CD8-positive, alpha-beta memory T cell (primary cell): ENCODE results near the gene IFNE. TPM values are rescaled to one million over a fixed set of nuclear protein-coding genes. Genes with fewer than 3 reads are reported as not detected.

Experiments
- CTCF ChIA-PET: fragments of 350-600 bp; sonication (Branson Sonifier 250); formaldehyde crosslinking; loops from one replicate; lab custom pipeline; 2021; ENCODE audit warnings: antibody characterized with exemption; lab: Charles Lee
- POLR2A ChIA-PET: fragments of 350-600 bp; sonication (Branson Sonifier 250); formaldehyde crosslinking; loops from one replicate; lab custom pipeline; 2021; ENCODE audit warnings: antibody characterized with exemption; lab: Charles Lee
- DNase-seq, 5 donors: peaks; one replicate each; pipeline versions ENCODE4 v3.0.0 to v3.0.0-alpha.2; 2020 to 2022; ENCODE audit warnings: mixed read lengths in 1 of 5
- H3K27ac ChIP-seq: one replicate; pipeline ENCODE4 v1.7.0; 2013; ENCODE audit warnings: low read depth, mild to moderate bottlenecking, low read length, moderate library complexity
- H3K27me3 ChIP-seq: 2 replicates; pipeline ENCODE4 v1.7.0; 2013; ENCODE audit warnings: low read length, mild to moderate bottlenecking; ENCODE audit not compliant: insufficient read depth, poor library complexity, severe bottlenecking
- H3K36me3 ChIP-seq: 2 replicates; pipeline ENCODE4 v1.7.0; 2013; ENCODE audit warnings: mild to moderate bottlenecking, low read length, moderate library complexity; ENCODE audit not compliant: insufficient read depth
- H3K4me1 ChIP-seq: 2 replicates; pipeline ENCODE4 v1.7.0; 2013; ENCODE audit warnings: mild to moderate bottlenecking, low read length, moderate library complexity; ENCODE audit not compliant: insufficient read depth
- H3K4me3 ChIP-seq: 2 replicates; pipeline ENCODE4 v1.7.0; 2013; ENCODE audit warnings: mild to moderate bottlenecking, low read length
- H3K9me3 ChIP-seq: 2 replicates; pipeline ENCODE4 v1.7.0; 2013; ENCODE audit warnings: mild to moderate bottlenecking, low read length
- H3K27ac Mint-ChIP-seq, 8 donors: one replicate each; pipeline ENCODE4 v1.8.0; 2020 to 2021; ENCODE audit warnings: mixed read lengths in 8 of 8, mild to moderate bottlenecking in 6 of 8, inconsistent platforms in 3 of 8, moderate library complexity in 3 of 8
- H3K27me3 Mint-ChIP-seq, 2 donors: one replicate each; pipeline ENCODE4 v1.8.0; 2020 to 2021; ENCODE audit warnings: mixed read lengths in 2 of 2, mild to moderate bottlenecking in 1 of 2, moderate library complexity in 1 of 2
- H3K36me3 Mint-ChIP-seq, 3 donors: one replicate each; pipeline ENCODE4 v1.8.0; 2020 to 2021; ENCODE audit warnings: mixed read lengths in 3 of 3, inconsistent platforms in 1 of 3, mild to moderate bottlenecking in 1 of 3
- H3K4me1 Mint-ChIP-seq, 3 donors: one replicate each; pipeline ENCODE4 v1.8.0; 2020 to 2021; ENCODE audit warnings: mixed read lengths in 3 of 3, inconsistent platforms in 1 of 3, mild to moderate bottlenecking in 1 of 3
- H3K4me3 Mint-ChIP-seq, 7 donors: one replicate each; pipeline ENCODE4 v1.8.0; 2020 to 2021; ENCODE audit warnings: mixed read lengths in 7 of 7, mild to moderate bottlenecking in 6 of 7, moderate library complexity in 4 of 7, inconsistent platforms in 2 of 7
- H3K9me3 Mint-ChIP-seq, 5 donors: one replicate each; pipeline ENCODE4 v1.8.0; 2020 to 2022; ENCODE audit warnings: mixed read lengths in 5 of 5, mild to moderate bottlenecking in 3 of 5, moderate library complexity in 2 of 5, inconsistent platforms in 1 of 5
- polyA plus RNA-seq: library from polyadenylated mRNA; unstranded; fragments of 300-500 nt; fragmentation: Illumina TruSeq; gene quantifications from one replicate; pipeline ENCODE4 v1.2.3, GENCODE V29; 2021
- total RNA-seq, 2 experiments: library from RNA; stranded (reverse); gene quantifications; one replicate each; pipeline ENCODE4 v1.2.3, GENCODE V29; 2021

IFNE gene
- total and polyA plus RNA-seq, 3 experiments from 2014 or later: 0.15 TPM; not detected in 2

DNA sequence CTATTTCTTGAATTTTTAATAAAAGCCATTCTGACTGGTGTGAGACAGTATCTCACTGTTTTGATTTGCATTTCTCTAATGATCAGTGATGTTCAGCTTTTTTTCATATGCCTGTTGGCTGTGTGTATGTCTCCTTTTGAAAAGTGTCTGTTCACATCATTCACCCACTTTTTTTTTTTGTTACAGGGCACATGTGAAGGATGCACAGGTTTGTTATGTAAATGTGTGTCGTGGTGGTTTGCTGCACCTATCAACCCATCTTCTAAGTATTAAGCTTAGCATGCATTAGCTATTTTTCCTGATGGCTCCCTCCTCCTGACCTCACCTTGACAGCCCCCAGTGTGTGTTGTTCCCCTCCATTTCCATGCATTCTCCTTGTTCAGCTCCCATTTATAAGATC lies 39.3 kb upstream of the IFNE start:
- Histone ChIP-seq H3K4me1 (no peaks in the 10 kb centered on the region), H3K27me3 (no peaks in the 10 kb centered on the region), H3K27ac (no peak overlapping the region), H3K9me3 (no peaks in the 10 kb centered on the region), H3K36me3 (no peaks in the 10 kb centered on the region), H3K4me3 (no peak overlapping the region)
- Mint-ChIP-seq H3K9me3 (no peaks in the 10 kb centered on the region), H3K36me3 (peaks cover 0 to 22% (median 0%) of the 10 kb centered on the region in 3 donors), H3K27ac (no peak overlapping the region), H3K27me3 (peaks cover 0 to 2% of the 10 kb centered on the region in 2 donors), H3K4me3 (peak overlapping the region in 1 of 7 donors; percentile 51), H3K4me1 (peaks cover 0 to 8% (median 2%) of the 10 kb centered on the region in 3 donors)
- CTCF ChIA-PET: no interaction called here
- no peak for DNase-seq
- POLR2A ChIA-PET: no interaction called here

DNA sequence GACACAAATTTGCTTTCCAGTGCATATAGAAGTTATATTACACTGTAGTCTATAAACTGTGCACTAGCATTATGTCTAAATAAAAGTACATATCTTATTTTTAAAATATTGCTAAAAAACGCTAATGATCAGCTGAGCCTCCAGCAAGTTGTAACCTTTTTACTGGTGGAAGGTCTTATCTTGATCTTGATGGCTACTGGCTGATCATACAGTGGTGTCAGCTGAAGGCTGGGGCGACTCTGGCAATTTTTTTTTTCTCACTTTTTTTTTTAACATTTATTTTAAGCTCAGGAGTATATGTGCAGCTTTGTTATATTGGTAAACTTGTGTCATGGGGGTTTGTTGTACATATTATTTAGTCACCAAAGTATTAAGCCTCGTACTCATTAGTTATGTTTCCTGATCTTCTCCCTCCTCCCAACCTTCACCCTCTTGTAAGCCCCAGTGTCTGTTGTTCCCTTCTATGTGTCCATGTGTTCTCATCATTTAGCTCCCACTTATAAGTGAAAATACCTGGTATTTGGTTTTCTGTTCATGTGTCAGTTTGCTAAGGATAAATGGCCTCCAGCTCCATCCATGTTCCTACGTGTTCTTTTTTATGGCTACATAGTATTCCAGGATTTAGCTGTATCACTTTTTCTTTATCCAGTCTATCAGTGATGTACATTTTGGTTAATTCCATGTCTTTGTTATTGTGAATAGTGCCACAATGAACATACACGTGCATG lies 38.6 kb upstream of the IFNE start:
- ChIA-PET POLR2A (no interaction called here), CTCF (interaction anchor here (0.6 kb wide), 1 partner anchor 709 kb away, joined by 3 read pairs; no protein-coding TSS in a partner anchor)
- Mint-ChIP-seq H3K4me3 (no peak overlapping the region), H3K9me3 (no peaks in the 10 kb centered on the region), H3K27ac (no peak overlapping the region), H3K36me3 (peaks cover 0 to 22% (median 0%) of the 10 kb centered on the region in 3 donors), H3K27me3 (no peaks in the 10 kb centered on the region), H3K4me1 (peaks cover 0 to 8% (median 2%) of the 10 kb centered on the region in 3 donors)
- DNase-seq: no peak
- Histone ChIP-seq H3K27ac (no peak overlapping the region), H3K4me1 (no peaks in the 10 kb centered on the region), H3K36me3 (no peaks in the 10 kb centered on the region), H3K9me3 (no peaks in the 10 kb centered on the region), H3K4me3 (no peak overlapping the region), H3K27me3 (no peaks in the 10 kb centered on the region)

DNA sequence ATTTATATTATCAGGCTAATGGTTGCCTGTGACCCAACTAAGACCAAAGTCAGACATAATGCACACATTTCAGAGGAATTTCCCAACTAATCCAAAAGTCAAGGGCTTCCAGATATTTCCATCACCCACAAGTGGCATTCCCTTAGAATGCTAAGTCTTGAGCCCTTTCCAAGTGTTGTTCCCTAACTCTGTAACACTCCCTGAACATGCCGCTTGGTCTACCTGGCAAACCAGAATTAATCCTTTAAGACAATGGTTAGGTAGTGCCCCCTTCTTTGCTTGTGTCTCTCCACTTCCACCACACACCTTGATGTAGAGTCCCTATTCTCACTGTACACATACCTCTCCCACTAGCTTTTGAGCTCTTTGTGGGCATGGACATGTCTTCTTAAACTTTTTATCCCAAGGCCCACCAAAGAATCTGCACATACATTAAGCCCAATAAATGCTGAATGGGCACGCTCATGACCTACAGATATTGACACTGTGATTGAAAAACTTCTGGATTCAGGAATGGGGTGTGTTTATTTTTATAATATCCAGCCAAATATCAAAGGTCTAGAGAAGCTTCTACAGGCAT lies 37.8 kb upstream of the IFNE start:
- H3K4me3 ChIP-seq: no peak overlapping the region
- ChIA-PET CTCF (no interaction called here), POLR2A (no interaction called here)
- Mint-ChIP-seq H3K4me1 (peaks cover 0 to 8% (median 2%) of the 10 kb centered on the region in 3 donors), H3K27ac (no peak overlapping the region), H3K9me3 (no peaks in the 10 kb centered on the region), H3K4me3 (no peak overlapping the region), H3K27me3 (no peaks in the 10 kb centered on the region), H3K36me3 (peaks cover 0 to 22% (median 0%) of the 10 kb centered on the region in 3 donors)
- H3K27me3 ChIP-seq: no peaks in the 10 kb centered on the region
- no peak overlapping the region for H3K27ac ChIP-seq
- no peaks in the 10 kb centered on the region for H3K36me3 ChIP-seq
- DNase-seq: no peak
- no peaks in the 10 kb centered on the region for H3K4me1 ChIP-seq
- H3K9me3 ChIP-seq: no peaks in the 10 kb centered on the region

DNA sequence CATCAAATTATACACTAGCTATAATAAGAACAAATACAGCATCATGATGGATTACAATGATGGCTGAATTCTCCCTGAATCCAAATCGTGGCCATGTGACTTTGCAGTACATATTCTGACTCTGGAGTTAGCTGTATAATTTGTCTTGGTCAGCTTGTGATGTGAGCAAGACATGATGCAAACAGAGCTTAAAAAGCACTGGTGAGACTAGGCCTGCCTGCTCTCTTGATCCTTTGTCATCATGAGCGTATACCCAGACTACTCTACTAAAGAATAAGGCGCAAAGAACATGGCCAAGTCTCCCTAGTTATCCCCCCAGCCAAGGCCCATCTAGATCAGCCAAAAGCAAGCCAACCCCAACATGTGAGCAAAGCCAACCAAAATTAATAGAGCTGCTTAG lies 34.7 kb upstream of the IFNE start:
- H3K27me3 ChIP-seq: no peaks in the 10 kb centered on the region
- peaks cover 0 to 13% (median 6%) of the 10 kb centered on the region in 3 donors for H3K4me1 Mint-ChIP-seq
- ChIA-PET POLR2A (no interaction called here), CTCF (interaction anchor here (1.0 to 1.2 kb wide), 3 partner anchors 8 to 37 kb away, joined by 3 to 4 read pairs (median 3); no protein-coding TSS in a partner anchor)
- no peak overlapping the region for H3K27ac ChIP-seq
- DNase-seq: no peak
- no peaks in the 10 kb centered on the region for H3K9me3 Mint-ChIP-seq
- H3K27ac Mint-ChIP-seq: no peak overlapping the region
- H3K4me3 Mint-ChIP-seq: no peak overlapping the region
- H3K36me3 Mint-ChIP-seq: peaks cover 0 to 9% (median 0%) of the 10 kb centered on the region in 3 donors
- no peaks in the 10 kb centered on the region for H3K36me3 ChIP-seq
- no peaks in the 10 kb centered on the region for H3K9me3 ChIP-seq
- H3K4me3 ChIP-seq: no peak overlapping the region
- H3K4me1 ChIP-seq: no peaks in the 10 kb centered on the region
- no peaks in the 10 kb centered on the region for H3K27me3 Mint-ChIP-seq

DNA sequence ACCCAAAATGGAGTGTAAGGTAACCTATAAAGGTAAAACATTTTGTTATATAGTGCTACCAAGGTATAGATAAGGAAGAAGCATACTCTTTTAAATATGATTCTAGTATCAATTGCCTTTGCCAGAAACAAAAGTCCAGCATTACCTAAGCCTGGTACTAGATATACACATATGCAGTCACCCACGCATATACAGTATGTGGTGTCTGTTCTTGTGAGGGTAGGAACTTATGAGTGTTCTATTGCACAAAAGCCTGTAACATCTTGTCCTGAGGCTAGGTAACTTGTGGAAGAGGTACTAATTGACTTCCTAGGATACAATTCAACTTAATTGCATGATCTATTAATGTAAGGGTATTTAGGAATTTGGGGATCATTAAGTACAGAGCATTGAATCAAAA lies 31.3 kb upstream of the IFNE start:
- CTCF ChIA-PET: no interaction called here
- POLR2A ChIA-PET: no interaction called here
- DNase-seq: no peak

DNA sequence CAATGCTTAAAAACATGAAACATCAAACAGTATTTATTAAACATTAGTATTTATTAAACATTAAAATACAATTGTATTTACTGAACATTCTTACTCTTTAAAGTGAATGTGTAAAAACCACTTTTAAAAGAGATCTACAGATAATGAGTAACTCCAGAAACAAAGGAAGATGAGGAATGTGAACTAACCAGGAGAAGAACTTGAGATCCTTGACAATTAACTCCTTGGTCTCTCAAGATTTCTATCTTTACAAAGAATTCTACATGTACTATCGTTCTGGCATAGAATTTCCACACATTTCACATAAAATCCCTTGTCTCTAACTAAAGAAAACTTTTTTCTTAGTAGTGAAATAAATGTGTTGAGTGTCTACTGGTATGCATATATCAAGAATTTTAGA lies 28.7 kb upstream of the IFNE start:
- POLR2A ChIA-PET: no interaction called here
- CTCF ChIA-PET: no interaction called here
- no peak overlapping the region for H3K4me3 ChIP-seq
- H3K27ac Mint-ChIP-seq: no peak overlapping the region
- H3K9me3 Mint-ChIP-seq: peaks cover 0 to under 1% (median 0%) of the 10 kb centered on the region in 5 donors
- H3K4me1 Mint-ChIP-seq: peaks cover 0 to 15% (median 7%) of the 10 kb centered on the region in 3 donors
- no peak overlapping the region for H3K4me3 Mint-ChIP-seq
- no peaks in the 10 kb centered on the region for H3K27me3 ChIP-seq
- H3K27me3 Mint-ChIP-seq: no peaks in the 10 kb centered on the region
- H3K4me1 ChIP-seq: peaks cover 16% of the 10 kb centered on the region
- H3K27ac ChIP-seq: no peak overlapping the region
- H3K36me3 Mint-ChIP-seq: peaks cover 0 to 2% (median 0%) of the 10 kb centered on the region in 3 donors
- H3K36me3 ChIP-seq: no peaks in the 10 kb centered on the region
- DNase-seq: no peak
- no peaks in the 10 kb centered on the region for H3K9me3 ChIP-seq

More for the DNA sequence above, 31.3 kb upstream of the IFNE start:
- Histone ChIP-seq H3K9me3 (no peaks in the 10 kb centered on the region), H3K4me3 (no peak overlapping the region), H3K36me3 (no peaks in the 10 kb centered on the region), H3K27ac (no peak overlapping the region), H3K4me1 (no peaks in the 10 kb centered on the region), H3K27me3 (no peaks in the 10 kb centered on the region)
- Mint-ChIP-seq H3K27ac (peak overlapping the region in 1 of 8 donors; percentile 56), H3K4me3 (no peak overlapping the region), H3K4me1 (peaks cover 0 to 15% (median 8%) of the 10 kb centered on the region in 3 donors), H3K9me3 (no peaks in the 10 kb centered on the region), H3K36me3 (peaks cover 0 to 2% (median 0%) of the 10 kb centered on the region in 3 donors), H3K27me3 (no peaks in the 10 kb centered on the region)

DNA sequence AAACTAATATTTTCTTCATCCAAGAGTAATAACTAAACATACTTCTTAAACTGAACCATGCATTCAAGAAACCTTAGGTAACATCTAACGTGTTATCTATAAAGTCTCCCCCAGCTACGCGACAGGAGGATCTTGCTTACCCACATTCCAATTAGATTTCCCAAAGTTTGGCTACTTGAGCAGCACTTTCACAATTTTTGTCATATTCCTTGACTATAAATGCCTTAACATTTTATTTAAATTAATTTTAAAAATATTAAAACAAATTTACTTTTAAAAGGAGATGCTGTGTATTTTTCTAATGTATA lies 25.3 kb upstream of the IFNE start:
- DNase-seq: no peak
- Histone ChIP-seq H3K36me3 (no peaks in the 10 kb centered on the region), H3K27me3 (no peaks in the 10 kb centered on the region), H3K27ac (no peak overlapping the region), H3K4me3 (no peak overlapping the region), H3K9me3 (no peaks in the 10 kb centered on the region), H3K4me1 (peaks cover 39% of the 10 kb centered on the region)
- Mint-ChIP-seq H3K4me1 (peaks cover 0 to 15% (median 7%) of the 10 kb centered on the region in 3 donors), H3K4me3 (no peak overlapping the region), H3K27me3 (no peaks in the 10 kb centered on the region), H3K36me3 (peaks cover 0 to 2% (median 0%) of the 10 kb centered on the region in 3 donors), H3K9me3 (peaks cover 0 to 1% (median 0%) of the 10 kb centered on the region in 5 donors), H3K27ac (no peak overlapping the region)
- POLR2A ChIA-PET: no interaction called here
- CTCF ChIA-PET: no interaction called here
